Stimulated activated CD8-positive, alpha-beta memory T cell treated with anti-CD3 and anti-CD28 coated beads, Interleukin-7, amount 100 ng/mL, for 48 hours (primary cell): ENCODE results near the gene DHX29.
A peak's percentile ranks its signal among the peaks of the same experiment; 100 is the strongest.

Experiments used
- DNase-seq, 2 donors: peaks; one replicate each; pipeline ENCODE4 v3.0.0-alpha.2; 2020; ENCODE audit warnings: low read depth in 1 of 2; ENCODE audit errors: extremely low read depth in 1 of 2

DHX29 gene, protein sequence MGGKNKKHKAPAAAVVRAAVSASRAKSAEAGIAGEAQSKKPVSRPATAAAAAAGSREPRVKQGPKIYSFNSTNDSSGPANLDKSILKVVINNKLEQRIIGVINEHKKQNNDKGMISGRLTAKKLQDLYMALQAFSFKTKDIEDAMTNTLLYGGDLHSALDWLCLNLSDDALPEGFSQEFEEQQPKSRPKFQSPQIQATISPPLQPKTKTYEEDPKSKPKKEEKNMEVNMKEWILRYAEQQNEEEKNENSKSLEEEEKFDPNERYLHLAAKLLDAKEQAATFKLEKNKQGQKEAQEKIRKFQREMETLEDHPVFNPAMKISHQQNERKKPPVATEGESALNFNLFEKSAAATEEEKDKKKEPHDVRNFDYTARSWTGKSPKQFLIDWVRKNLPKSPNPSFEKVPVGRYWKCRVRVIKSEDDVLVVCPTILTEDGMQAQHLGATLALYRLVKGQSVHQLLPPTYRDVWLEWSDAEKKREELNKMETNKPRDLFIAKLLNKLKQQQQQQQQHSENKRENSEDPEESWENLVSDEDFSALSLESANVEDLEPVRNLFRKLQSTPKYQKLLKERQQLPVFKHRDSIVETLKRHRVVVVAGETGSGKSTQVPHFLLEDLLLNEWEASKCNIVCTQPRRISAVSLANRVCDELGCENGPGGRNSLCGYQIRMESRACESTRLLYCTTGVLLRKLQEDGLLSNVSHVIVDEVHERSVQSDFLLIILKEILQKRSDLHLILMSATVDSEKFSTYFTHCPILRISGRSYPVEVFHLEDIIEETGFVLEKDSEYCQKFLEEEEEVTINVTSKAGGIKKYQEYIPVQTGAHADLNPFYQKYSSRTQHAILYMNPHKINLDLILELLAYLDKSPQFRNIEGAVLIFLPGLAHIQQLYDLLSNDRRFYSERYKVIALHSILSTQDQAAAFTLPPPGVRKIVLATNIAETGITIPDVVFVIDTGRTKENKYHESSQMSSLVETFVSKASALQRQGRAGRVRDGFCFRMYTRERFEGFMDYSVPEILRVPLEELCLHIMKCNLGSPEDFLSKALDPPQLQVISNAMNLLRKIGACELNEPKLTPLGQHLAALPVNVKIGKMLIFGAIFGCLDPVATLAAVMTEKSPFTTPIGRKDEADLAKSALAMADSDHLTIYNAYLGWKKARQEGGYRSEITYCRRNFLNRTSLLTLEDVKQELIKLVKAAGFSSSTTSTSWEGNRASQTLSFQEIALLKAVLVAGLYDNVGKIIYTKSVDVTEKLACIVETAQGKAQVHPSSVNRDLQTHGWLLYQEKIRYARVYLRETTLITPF (N-terminal part only)

DNA sequence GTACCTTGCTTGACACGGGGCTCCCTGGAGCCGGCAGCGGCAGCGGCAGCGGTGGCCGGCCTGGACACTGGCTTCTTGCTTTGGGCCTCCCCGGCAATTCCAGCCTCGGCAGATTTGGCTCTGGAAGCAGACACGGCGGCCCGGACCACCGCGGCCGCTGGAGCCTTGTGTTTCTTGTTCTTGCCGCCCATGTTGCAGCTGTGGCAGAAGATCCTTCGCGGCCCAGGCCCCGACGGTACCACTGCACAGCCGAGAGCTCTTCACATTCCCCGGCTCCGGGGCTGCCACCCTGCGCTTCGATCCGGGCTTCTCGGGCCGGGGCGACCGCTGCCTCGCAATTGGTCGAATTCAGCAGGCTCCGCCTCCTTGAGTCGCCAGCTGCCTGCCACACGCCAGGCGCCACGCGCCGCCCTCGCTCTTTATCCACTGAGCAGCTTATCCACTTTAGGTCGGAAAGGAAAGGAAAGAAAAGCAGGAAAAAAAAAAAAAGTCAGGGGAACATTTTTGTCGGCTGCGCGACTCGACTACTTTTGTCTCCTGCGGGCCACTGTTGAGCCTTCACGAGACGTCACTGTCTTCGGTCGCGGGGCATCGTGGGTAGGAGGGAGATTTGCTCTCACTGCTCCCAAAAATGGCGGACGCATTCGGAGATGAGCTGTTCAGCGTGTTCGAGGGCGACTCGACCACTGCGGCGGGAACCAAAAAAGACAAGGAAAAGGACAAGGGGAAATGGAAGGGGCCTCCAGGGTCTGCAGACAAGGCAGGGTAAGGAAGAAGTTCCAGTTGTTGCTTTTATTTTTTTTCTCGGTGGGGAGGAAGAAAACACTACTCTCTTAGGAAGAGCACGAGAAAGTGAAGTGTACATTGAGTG lies at the start of gene DHX29, which contains the start of gene MTREX:
Gene DHX29 (minus strand): TSS at position 312 of the 871 bp plus-strand sequence. CDS start 121 bp downstream, at position 191.
Gene MTREX (plus strand): TSS at position 607 of the 871 bp plus-strand sequence. CDS start 25 bp downstream, at position 632.
- peak; percentile 74 to 80 for DNase-seq

GRCh38 chr5:55356896-55357295 lies 49.4 kb upstream of the DHX29 start:
- no peak for DNase-seq

DNA sequence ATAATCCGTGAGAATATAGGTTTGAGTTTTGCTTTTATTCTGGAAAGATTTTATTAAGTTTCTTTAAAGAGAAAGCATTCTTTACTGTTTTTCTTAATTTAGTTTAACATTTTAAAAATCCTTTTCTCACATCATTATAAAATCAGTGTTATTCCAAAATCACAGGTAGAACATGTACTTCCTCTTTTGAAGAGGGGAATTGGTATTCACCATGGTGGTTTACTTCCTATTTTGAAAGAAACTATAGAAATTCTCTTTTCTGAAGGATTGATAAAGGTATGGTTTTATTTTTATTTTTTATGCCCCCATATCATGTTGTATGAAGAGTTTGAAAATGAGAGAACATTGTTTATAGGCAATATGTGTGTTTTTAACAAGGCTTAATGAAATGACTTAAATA lies 43.3 kb upstream of the DHX29 start:
- no peak for DNase-seq

DNA sequence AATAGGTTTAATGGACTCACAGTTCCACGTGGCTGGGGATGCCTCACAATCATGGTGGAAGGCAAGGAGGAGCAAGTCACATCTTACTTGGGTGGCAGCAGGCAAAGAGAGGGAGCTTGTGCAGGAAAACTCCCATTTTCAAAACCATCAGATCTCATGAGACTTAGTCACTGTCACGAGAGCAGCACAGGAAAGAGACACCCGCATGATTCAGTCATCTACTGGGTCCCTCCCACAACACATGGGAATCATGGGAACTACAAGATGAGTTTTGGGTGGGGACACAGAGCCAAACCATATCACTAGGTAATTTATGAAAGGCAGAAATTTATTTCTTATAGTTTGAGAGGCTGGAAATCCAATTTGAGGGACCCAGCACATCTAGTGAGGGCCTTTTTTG lies 40.3 kb upstream of the DHX29 start:
- no peak for DNase-seq

DNA sequence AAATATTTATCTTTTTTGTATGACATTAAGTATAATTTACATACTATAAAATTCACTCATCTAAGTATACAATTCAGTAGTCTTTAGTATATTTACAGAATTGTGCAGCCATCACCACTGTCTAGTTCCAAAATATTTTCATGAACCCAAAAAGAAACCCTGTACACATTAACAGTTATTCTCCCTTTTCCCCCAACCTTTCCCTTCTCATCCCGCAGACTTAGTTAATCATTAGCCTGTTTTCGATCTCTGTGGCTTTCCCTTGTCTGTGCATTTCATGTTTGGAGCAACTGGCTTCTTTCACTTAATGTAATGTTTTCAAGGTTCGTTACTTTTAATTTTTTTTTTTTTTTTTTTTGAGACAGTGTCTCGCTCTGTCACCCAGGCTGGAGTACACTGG lies 37.8 kb upstream of the DHX29 start:
- no peak for DNase-seq

- DNase-seq: peak; percentile 5 to 34
These were observed 37.0 kb upstream of the DHX29 start for GRCh38 chr5:55344392-55344992.

DNA sequence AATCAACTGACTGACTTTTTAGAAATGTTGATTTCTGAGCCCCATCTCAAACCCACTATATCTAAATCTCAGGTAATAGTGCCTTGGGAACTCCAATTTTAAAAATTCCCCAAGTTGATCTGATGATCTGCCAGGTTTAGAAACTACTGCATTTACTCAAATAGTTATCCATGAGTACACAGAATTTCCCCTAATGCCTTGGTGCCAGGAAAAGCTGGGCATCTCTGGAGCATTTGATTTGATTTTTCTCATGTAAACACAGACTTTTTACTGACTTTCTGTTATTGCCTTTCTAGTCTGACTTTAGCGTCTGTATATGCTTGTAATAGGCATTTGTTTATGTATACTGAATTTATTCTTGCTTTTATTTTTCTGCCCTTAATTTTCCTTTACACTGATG lies 36.1 kb upstream of the DHX29 start:
- no peak for DNase-seq

- DNase-seq: no peak
These were observed 35.6 kb upstream of the DHX29 start for GRCh38 chr5:55343107-55343506.

DNA sequence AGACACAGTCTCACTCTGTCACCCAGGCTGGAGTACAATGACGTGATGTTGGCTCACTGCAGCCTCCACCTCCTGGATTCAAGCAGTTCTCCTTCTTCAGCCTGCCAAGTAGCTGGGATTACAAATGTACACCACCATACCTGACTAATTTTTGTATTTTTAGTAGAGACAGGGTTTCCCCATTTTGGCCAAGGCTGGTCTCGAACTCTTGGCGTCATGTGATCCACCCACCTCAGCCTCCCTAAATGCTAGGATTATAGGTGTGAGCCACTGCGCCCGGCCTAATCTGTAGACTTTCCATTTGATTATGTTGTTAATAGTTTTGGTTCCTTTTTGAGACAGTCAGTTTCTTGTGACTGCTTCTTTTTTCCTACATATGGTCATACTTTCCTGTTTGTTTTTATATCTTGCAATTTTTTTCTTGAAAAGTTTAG lies 31.3 kb upstream of the DHX29 start:
- DNase-seq: peak; percentile 25 to 43

DNA sequence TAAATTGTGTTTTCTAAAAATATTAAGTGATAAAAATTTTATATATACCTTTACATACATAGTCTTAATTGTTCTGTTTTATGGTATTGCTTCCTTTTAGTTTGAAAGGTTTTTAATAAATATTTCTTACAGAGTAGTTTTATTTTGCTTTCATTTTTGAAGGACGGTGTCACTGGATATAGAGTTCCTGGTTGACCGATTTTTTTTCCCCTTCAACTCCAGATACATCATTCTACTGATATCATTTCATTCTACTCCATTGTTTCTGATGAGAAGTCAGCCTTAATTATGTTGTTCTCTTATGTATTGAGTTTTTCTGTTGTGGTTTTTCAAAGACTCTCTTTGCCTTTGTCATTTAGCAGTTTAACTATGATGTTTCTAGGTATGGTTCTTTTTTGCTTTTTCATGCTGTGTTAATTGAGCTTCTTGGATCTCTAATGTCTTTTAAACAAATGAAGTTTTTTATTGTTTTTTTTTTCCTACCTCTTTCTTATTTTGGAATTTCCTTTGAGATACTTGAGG lies 30.7 kb upstream of the DHX29 start:
- no peak for DNase-seq

DNA sequence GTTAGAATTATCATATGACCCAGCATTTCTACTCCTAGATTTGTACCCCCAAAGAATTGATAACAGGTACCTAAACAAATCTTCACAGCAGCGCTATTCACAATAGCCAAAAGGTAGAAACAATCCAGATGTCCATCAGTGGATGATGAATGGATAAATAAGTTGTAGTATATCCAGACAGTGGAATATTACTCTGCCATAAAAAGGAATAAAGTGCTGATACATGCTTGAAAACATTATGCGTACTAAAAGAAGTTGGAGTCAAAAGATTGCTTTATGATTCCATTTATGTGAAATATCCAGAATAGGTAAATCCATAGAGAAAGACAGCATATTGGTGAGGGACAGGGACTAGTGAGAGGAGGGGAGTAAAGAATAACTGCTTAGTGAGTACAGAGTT lies 26.3 kb upstream of the DHX29 start:
- DNase-seq: no peak

DNA sequence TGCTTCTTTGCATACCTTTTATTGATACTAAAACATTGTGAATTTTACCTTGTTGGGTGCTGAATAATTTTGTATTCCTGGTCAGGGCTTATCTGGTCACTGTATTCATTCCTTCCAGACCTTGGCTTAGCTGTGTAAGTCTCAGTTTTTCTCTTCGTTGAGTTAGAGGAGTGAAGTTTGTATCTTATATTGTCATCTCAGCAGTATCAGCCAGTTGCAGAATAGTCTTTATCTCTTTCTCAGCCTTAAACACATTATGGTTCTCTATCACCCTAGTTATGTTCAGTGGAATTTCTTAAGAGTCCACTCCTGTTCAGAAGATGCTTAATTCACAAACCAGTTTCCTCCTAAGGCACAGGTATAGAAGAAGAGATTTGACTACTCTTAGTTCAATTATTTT lies 25.5 kb upstream of the DHX29 start:
- DNase-seq: no peak

GRCh38 chr5:55331321-55331720 lies 23.8 kb upstream of the DHX29 start:
- DNase-seq: no peak

DNA sequence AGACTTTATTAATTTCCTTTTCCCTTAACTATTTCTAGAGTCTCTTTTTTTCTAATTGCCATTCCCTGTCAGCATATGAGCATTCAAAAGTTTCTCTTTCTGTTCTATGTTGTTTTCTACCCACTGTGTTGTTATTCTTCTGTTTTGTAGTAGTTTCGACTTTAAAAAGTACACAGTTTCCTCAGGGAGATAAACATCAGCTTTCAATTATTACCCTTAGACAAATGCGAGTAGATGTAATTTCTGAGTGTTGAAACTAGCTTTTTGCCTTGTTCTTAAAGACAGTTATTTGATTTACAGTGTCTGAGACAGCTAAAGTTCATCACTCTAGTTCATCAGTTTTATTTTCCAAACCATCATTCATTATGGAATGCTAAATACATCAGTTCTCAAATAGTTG lies 19.8 kb upstream of the DHX29 start:
- DNase-seq: no peak

DNA sequence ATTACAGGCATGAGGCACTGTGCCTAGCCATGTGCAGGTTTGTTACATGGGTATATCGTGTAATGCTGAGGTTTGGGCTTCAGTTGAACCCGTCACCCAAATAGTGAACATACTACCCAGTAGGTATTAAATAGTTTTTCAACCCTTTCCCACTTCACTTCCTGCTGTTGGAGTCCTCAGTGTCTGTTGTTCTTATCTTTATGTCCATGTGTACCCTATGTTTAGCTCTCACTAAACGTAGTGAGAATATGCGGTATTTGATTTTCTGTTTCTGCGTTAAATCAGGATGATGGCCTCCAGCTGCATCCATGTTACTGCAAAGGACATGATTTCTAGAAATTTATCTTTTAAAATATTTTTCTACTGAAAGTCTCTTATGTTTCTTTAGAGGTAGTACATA lies 18.1 kb upstream of the DHX29 start:
- DNase-seq: no peak

DNA sequence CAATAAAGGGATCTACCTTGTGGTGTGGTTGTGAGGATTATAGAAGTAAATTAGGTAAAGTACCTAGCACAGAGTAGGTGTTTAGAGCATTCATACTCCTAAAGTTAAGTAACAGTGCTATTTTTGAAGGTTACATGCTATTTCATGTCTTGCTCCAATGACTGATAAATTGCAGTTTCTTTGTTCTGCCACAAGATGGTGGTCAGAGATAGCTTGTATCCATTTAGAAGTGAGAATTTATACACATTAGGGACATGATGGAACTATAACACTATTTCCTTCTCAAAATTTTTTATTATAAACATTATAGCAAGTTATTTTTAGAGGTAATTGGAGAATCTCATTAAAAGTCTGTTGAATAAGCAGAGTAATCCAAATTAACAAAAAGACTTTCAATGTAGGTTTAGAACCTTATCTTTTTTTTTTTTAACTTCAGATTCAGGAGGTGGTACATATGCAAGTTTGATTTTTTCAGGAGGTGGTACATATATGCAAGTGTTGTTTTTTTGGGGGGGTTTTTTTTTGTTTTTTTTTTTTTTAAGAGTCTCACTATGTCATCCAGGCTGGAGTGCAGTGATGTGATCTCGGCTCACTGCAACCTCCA lies 17.4 kb upstream of the DHX29 start:
- no peak for DNase-seq

DNA sequence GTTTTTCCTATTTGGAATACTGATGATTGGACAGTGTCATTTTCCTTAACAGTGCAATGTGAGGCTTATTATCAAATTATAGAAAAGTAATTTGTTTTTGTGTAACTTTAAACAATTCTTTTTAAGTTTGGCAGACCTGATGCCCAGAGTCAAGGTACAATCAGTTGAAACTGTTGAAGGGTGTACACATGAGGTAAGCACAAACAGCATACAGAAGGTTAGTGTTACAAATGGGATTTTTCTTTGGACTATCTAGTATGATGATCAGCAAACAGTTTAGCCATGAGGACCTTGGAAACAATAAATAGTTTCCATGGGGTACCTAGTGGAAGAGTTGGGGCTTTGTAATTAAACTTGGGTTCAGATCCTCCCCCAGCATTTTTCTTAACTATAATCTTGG lies 16.5 kb upstream of the DHX29 start:
- no peak for DNase-seq

DNA sequence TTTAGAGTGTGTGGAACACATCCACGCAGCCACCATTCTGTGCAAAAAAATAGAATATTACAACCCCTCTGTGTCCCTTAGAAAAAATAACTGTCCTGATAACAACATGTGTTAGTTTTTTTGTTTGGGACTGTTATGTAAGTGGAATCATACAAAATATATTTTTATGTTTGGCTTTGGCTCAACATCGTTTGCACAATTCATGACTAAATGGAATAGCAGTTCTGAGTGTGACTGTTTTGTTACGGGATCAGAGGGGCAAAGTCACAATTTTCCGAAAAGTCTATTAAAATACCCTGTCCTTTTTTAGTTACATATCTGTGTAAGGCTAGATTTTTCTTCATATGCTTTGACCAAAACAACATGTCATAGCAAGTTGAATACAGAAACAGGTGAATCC lies 13.1 kb upstream of the DHX29 start:
- DNase-seq: no peak

DNA sequence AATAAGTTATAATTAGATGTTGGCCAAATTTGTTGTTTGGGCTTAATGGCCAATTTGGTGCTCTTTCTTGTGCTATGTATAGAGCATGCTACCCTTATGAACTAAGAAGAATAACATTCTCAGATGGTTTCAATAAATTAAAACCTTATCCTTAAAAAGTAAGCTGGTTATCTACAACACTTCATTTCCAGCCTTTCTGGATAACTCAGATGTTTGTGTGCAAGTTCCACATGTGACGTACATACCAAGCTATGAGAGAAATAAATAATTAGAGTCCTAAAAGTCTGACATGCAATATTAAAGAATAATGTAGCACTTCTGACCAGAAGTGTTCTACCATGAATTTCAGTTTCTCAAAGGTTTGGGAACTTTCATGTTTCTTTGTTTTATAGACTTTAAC lies 12.0 kb upstream of the DHX29 start:
- no peak for DNase-seq
